Left lung (tissue), 10 donors: ENCODE data around the gene LRRC23. TPM values are rescaled to one million over a fixed set of nuclear protein-coding genes. Genes with fewer than 3 reads are reported as not detected.
A peak's percentile ranks its signal among the peaks of the same experiment; 100 is the strongest.

Experiments
- ATAC-seq: fragments of 200-7000 bp; cut with Tn5 transposase; one replicate; pipeline ENCODE4 v1.9.1; 2020; ENCODE audit warnings: moderate library complexity
- DNase-seq, 4 donors: peaks; one replicate each; pipeline ENCODE4 v3.0.0-alpha.2; 2013 to 2020
- H3K27ac ChIP-seq, 2 donors: fragments of 200-600 bp; sonication (generic) in 1 of 2; one replicate each; pipeline versions ENCODE4 v1.5.0 to v1.8.0; 2020 to 2021
- H3K27me3 ChIP-seq, 2 donors: fragments of 200-600 bp; sonication (generic) in 1 of 2; one replicate each; pipeline versions ENCODE4 v1.5.0 to v1.8.0; 2020 to 2021
- H3K36me3 ChIP-seq, 2 donors: fragments of 200-600 bp; sonication (generic) in 1 of 2; one replicate each; pipeline versions ENCODE4 v1.5.0 to v1.8.0; 2020 to 2021
- H3K4me1 ChIP-seq, 2 donors: fragments of 200-600 bp; one replicate each; pipeline ENCODE4 v1.8.0; 2021
- H3K4me3 ChIP-seq, 2 donors: fragments of 200-600 bp; sonication (generic) in 1 of 2; one replicate each; pipeline versions ENCODE4 v1.5.0 to v1.8.0; 2020 to 2021; ENCODE audit warnings: mild to moderate bottlenecking in 1 of 2
- H3K9me3 ChIP-seq, 2 donors: fragments of 200-600 bp; sonication (generic) in 1 of 2; one replicate each; pipeline versions ENCODE4 v1.5.0 to v1.8.0; 2020 to 2021
- CTCF ChIP-seq, 2 donors: fragments of 200-600 bp; sonication (generic) in 1 of 2; IDR thresholded peaks; one replicate each; pipeline versions ENCODE4 v1.5.0 to v1.8.0; 2021; ENCODE audit warnings: antibody characterized with exemption in 2 of 2
- intact Hi-C, 2 donors: fragments of 100-400 bp; cut with DNase I; formaldehyde crosslinking; loops; one replicate each; pipeline versions ENCODE4 v1.11.2 to v1.14.2; 2022
- polyA plus RNA-seq, 6 donors: library from polyadenylated mRNA; unstranded; fragments of 120-200 nt; gene quantifications; one replicate each; pipeline ENCODE4 v1.2.1, GENCODE V29; 2013; ENCODE audit not compliant: insufficient read length in 6 of 6
- total RNA-seq, 2 donors: library from RNA; stranded (reverse); fragmentation: NEBNext Ultra II Directional; extraction: Animal tissue kit (Norgen Biotek cat#: 25700); gene quantifications; one replicate each; pipeline ENCODE4 v1.2.1, GENCODE V29; 2021
- donor health status: DM: no; HTN: yes; CAD: no.
- donor health status: DM: no; HTN: no; CAD: no.

Gene LRRC23
- total and polyA plus RNA-seq, 8 donors = 11.0 to 36.8 (median 22.1) TPM

DNA sequence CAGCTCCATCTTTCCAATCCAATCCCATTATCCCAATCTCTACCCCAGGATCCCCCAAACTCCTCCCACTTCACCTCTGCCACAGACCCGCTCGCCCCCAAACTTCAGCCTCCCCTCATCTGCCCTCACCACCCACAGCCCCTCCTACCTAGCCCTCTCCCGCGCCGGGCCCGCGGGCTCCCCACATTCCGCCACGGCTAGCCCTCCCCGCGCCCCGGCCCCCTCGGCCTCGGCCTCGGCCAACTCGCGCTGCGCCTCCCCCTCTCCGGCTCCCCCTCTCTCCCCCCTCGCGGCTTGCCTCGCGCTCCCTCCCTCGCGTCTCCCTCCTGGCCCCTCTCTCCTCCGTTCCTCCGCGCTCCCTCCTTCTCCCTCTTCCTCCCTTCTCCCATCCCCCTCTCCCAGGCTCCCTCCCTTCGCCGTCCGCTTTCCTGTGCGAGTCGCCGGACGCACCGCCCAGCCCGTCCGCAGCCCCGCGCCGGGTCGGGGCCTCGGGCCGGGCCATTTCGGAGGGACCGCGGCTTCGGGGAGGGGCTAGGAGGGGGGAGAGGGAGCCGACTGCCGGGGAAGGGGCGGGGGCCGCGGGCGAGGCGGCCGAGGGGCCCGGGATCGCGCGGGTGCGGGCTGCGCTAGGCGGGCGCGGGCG is 22.9 kb downstream of the LRRC23 start, which contains the start of gene ATN1:
Gene ATN1 (plus strand): TSS at position 581 of the 643 bp plus-strand sequence. CDS start 6,043 bp downstream, outside the sequence.
- Histone ChIP-seq H3K4me3 (peak within 1 kb of the TSS; percentile 68 to 70), H3K27ac (peak within 1 kb of the TSS; percentile 85 to 95), H3K36me3 (peaks cover 0 to 9% of the 10 kb centered on the region in 2 donors), H3K9me3 (no peaks in the 10 kb centered on the region), H3K4me1 (peaks cover 47 to 81% of the 10 kb centered on the region in 2 donors), H3K27me3 (peaks cover 0 to 28% of the 10 kb centered on the region in 2 donors)
- ATAC-seq = peak; percentile 39
- peak; percentile 84 to 94 (median 89) for DNase-seq
- intact Hi-C loops = loop anchor here in 1 of 2 donors (10.0 kb wide), 1 partner anchor 167 kb away; the partner anchor contains the start of gene C1R
- no peak for TF ChIP-seq CTCF (IDR thresholded peaks at IDR 0.05)

DNA sequence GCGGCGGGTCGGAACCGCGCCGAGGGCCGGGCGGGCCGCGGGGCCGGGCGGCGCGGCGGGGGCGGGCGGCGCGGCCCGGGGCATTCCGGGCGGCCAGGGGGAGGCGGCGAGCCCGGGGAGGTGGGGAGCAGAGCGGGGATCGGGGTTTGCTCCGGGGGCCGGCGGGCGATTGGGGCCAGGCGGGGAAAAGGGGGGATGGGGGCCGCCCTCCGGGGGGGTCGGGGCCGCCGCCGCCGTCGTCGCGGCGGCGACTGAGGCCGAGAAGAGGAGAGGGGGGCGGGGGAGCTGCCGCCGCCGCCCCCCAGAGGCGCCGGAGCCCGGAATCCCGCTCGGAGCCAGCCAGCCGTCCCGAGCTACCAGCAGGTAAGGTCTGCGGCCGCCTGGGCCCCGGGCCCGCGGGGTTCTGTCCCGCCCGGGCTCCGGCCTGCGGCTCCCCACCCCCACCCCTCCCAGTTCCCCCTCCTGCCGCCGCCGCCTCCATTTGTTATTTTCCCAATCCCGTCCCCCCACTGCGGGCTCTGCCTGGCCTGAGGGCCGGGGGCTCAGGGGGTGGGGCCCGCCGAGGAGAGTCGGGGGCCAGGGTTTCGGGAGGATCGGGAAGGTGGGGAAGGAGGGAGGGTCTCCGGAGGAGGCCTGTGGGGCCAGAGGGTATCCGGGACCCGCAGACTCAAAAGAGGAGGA is 23.5 kb downstream of the LRRC23 start:
- intact Hi-C loops = loop anchor here in 1 of 2 donors (10.0 kb wide), 1 partner anchor 167 kb away; the partner anchor contains the start of gene C1R
- peak overlapping the region; percentile 68 to 70 for H3K4me3 ChIP-seq
- DNase-seq (peak in 1 of 4 donors; percentile 81), ATAC-seq (no peak)
- H3K27me3 ChIP-seq = peaks cover 0 to 28% of the 10 kb centered on the region in 2 donors
- H3K9me3 ChIP-seq = no peaks in the 10 kb centered on the region
- H3K36me3 ChIP-seq = peaks cover 0 to 4% of the 10 kb centered on the region in 2 donors
- peak overlapping the region; percentile 85 to 91 for H3K27ac ChIP-seq
- no peak for TF ChIP-seq CTCF (IDR thresholded peaks at IDR 0.05)
- peaks cover 49 to 80% of the 10 kb centered on the region in 2 donors for H3K4me1 ChIP-seq

DNA sequence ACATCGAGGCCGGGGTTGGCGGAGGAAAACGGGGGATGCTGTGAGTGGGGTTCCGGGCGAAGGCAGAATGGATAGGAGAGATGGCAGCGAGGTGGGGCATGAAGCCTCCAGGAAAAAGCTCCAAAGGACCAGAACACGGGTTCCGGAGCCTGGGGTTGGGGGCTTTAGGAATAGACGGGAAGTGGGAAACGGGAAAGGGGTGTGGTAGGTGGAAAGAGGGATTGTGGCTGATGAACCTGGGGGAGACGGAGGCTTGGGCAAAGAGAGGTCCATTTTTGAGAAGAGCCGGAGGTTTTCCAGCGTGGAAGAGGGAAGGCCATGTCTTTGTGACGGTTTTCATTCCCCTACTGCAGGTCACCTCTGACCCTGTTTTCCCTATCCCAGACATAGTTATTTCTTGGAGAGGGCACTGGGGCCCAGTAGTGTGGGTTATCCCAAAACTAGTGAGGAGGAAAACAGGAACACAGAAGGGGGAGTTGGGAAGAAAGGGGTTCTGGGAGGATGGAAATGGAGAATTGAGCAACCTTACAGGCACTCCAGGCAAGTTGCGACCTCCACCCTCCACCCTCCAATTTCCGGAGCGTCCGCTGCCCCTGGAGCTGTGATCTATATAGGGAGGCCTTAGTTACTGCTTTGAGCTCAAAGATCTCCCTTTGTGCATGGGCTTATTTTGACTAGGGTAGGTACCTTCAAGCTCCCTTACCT is 24.2 kb downstream of the LRRC23 start:
- Histone ChIP-seq H3K27ac (peak overlapping the region; percentile 85 to 91), H3K4me1 (peaks cover 50 to 80% of the 10 kb centered on the region in 2 donors), H3K9me3 (no peaks in the 10 kb centered on the region), H3K36me3 (peaks cover 0 to 3% of the 10 kb centered on the region in 2 donors), H3K4me3 (peak overlapping the region; percentile 68 to 70), H3K27me3 (peaks cover 0 to 28% of the 10 kb centered on the region in 2 donors)
- ATAC-seq (no peak), DNase-seq (peak in 1 of 4 donors; percentile 43)
- TF ChIP-seq CTCF (IDR thresholded peaks at IDR 0.05) = no peak
- intact Hi-C loops = loop anchor here in 1 of 2 donors (10.0 kb wide), 1 partner anchor 166 kb away; the partner anchor contains the start of gene C1R

DNA sequence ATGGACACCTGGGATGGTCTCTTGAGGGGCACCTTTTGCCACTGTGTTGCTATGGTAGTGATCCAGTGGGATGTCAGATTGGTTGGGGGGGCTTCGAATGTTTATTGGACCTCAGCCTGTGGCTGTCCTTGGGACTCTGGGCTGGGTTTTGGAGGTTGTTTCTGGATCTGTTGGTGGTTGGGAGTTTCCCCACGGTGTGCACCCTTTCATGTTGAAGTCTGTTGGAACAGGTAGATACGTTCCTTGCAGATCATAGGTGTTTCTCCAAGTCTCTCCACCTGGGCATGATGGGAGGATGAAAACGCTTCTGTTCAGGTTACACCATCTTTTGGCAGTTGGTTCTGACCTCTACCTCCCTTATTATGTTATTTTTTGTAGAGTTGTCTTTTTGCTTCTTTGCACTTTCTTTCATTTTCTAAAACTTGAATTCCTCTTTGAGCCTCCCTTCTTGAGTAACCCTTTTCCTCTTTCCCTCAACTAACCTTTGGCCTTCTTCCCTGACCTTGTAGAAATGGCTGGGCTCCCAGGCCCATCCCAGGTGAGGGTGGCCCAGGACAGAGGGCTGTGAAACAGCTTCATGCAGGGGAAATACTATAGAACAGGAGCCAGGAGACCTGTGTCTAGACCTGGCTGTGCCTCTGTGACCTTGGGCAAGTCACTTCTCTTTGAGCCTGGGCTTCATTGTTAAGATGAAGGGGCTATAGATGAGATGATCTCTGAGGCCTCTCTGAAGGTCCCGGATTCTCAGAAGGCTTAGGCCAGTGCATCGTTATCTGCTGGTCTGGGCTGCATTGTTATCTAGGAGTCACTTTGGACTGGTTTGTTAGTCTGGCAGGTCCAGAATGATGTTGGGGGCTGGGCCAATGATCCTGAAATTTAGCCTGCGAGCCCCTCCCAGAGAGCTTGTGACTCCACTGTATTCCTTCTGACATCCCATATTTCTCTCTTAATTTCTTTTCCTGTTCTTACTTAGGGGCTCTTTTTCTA is 25.1 kb downstream of the LRRC23 start:
- intact Hi-C loops = loop anchor here in 1 of 2 donors (10.0 kb wide), 1 partner anchor 165 kb away; the partner anchor contains the start of gene C1R
- Histone ChIP-seq H3K4me1 (peaks cover 42 to 80% of the 10 kb centered on the region in 2 donors), H3K4me3 (peak overlapping the region; percentile 68 to 70)

More for the DNA sequence above, 25.1 kb downstream of the LRRC23 start:
- H3K27me3 ChIP-seq = peaks cover 0 to 28% of the 10 kb centered on the region in 2 donors
- peak in 1 of 4 donors; percentile 1 for DNase-seq
- peaks cover 0 to 12% of the 10 kb centered on the region in 2 donors for H3K36me3 ChIP-seq
- no peak for ATAC-seq
- TF ChIP-seq CTCF (IDR thresholded peaks at IDR 0.05) = no peak
- H3K27ac ChIP-seq = peak overlapping the region; percentile 85 to 91
- H3K9me3 ChIP-seq = no peaks in the 10 kb centered on the region
